ENCODE data around the gene SCCPDH. TPM values are rescaled to one million over a fixed set of nuclear protein-coding genes. Genes with fewer than 3 reads are reported as not detected.

The SCCPDH gene
- total and polyA plus RNA-seq, 9 of the 15 experiments (the other 6 are each of a cell fraction or from before 2014, with no cell fraction given), result 7.0 to 61.9 (median 38.3) TPM

DNA sequence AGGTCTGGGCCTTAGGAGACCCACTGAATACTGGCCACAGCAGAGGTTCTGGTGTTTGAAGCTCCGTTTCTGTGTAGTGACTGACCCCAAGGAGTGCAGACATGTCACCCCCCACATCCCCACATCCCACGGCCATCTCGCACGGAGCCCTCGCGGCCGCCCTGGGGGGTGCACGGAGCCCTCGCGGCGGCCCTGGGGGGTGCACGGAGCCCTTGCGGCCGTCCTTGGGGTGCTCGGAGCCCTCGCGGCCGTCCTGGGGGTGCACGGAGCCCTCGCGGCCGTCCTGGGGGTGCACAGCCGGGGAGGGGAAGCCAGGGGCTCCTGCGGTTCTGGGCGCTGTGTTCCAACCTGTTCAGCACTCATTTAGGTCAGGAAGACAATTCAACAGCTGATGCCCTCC is 68.4 kb downstream of the SCCPDH start:
- Histone ChIP-seq H3K9me1 (ENCODE audit: control insufficient read depth, insufficient read depth, low read length) (no peaks in the 10 kb centered on the region), H3K27ac (ENCODE audit: extremely low read depth, low read depth, low read length) (no peak overlapping the region), H3K9ac (ENCODE audit: insufficient read depth in 1 of 2, low read depth in 2 of 2, low read length in 2 of 2) (no peak overlapping the region), H2AFZ (ENCODE audit: low read depth, low read length) (no peak overlapping the region), H3K27me3 (ENCODE audit: control insufficient read depth in 2 of 2, insufficient read depth in 2 of 2, low read length in 2 of 2) (peaks cover 5 to 60% of the 10 kb centered on the region in 2 experiments), H3K4me3 (no peak overlapping the region), H3K9me3 (replicated peaks; ENCODE audit: control insufficient read depth, insufficient read depth, low read depth, low read length) (no peaks in the 10 kb centered on the region), H3K4me2 (ENCODE audit: insufficient read depth, low read length) (no peak overlapping the region), H3K36me3 (ENCODE audit: control insufficient read depth, insufficient read depth, low read length) (no peaks in the 10 kb centered on the region), H3K4me1 (replicated peaks in 1 of 2; ENCODE audit: control insufficient read depth in 2 of 2, insufficient read depth in 2 of 2, low read length in 2 of 2) (peaks cover 5 to 40% of the 10 kb centered on the region in 2 experiments; a peak in 3 of 5 replicates), H4K20me1 (replicated peaks; ENCODE audit: control insufficient read depth, insufficient read depth, low read length) (no peaks in the 10 kb centered on the region), H3K79me2 (ENCODE audit: control insufficient read depth, insufficient read depth, low read length) (no peaks in the 10 kb centered on the region)
- CTCF ChIA-PET (ENCODE audit: low intra/inter-chr PET ratio), result no interaction called here
- DNase-seq (ENCODE audit: extremely low read depth in 1 of 4, low spot score in 3 of 4), result no peak
- FAIRE-seq, result no peak
- 7% methylated on average over 24 of the region's 25 CpGs for WGBS (ENCODE audit: insufficient coverage, low coverage, missing lambda C conversion rate)
- no TSS peak for BruUV-seq (replicated peaks)
- in situ Hi-C loops (cut with MboI), result no loop called here
- TF ChIP-seq ILK (tag; IDR thresholded peaks at IDR 0.05; ENCODE audit: borderline replicate concordance, low read depth), result no peak
- TF ChIP-seq, protein P1, sequence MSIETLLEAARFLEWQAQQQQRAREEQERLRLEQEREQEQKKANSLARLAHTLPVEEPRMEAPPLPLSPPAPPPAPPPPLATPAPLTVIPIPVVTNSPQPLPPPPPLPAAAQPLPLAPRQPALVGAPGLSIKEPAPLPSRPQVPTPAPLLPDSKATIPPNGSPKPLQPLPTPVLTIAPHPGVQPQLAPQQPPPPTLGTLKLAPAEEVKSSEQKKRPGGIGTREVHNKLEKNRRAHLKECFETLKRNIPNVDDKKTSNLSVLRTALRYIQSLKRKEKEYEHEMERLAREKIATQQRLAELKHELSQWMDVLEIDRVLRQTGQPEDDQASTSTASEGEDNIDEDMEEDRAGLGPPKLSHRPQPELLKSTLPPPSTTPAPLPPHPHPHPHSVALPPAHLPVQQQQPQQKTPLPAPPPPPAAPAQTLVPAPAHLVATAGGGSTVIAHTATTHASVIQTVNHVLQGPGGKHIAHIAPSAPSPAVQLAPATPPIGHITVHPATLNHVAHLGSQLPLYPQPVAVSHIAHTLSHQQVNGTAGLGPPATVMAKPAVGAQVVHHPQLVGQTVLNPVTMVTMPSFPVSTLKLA (conservative IDR thresholded peaks at IDR 0.05), result no peak
- POLR2A ChIA-PET, result no interaction called here
- intact Hi-C loops (cut with micrococcal nuclease), result no loop called here
- ATAC-seq, result no peak

DNA sequence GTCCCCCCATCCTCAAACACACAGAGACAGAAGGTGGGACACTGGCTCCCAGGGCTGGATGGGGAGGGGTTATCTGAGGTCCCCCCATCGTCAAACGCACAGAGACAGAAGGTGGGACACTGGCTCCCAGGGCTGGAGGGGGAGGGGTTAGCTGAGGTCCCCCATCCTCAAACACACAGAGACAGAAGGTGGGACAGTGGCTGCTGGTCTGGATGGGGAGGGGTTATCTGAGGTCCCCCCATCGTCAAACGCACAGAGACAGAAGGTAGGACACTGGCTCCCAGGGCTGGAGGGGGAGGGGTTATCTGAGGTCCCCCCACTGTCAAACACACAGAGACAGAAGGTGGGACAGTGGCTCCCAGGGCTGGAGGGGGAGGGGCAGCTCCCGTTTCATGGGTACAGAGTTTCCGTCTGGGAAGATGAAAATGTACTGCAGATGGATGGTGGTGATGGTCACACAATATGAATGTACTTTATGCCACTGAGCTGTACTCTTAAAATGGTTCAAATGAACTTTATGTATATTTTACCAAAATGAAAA is 69.2 kb downstream of the SCCPDH start:
- DNase-seq (ENCODE audit: extremely low read depth in 1 of 4, low spot score in 3 of 4), result no peak
- H3K9me1 ChIP-seq (ENCODE audit: control insufficient read depth, insufficient read depth, low read length), result no peaks in the 10 kb centered on the region
- no peaks in the 10 kb centered on the region for H3K79me2 ChIP-seq (ENCODE audit: control insufficient read depth, insufficient read depth, low read length)
- no peak overlapping the region for H3K4me3 ChIP-seq
- H3K4me2 ChIP-seq (ENCODE audit: insufficient read depth, low read length), result no peak overlapping the region
- no peak for FAIRE-seq
- H3K9me3 ChIP-seq (replicated peaks; ENCODE audit: control insufficient read depth, insufficient read depth, low read depth, low read length), result no peaks in the 10 kb centered on the region
- no peak overlapping the region for H2AFZ ChIP-seq (ENCODE audit: low read depth, low read length)
- no peak for ATAC-seq
- 2% methylated on average over 6 of the region's 6 CpGs for WGBS (ENCODE audit: insufficient coverage, low coverage, missing lambda C conversion rate)
- peaks cover 5 to 36% of the 10 kb centered on the region in 2 experiments; a peak in 3 of 5 replicates for H3K4me1 ChIP-seq (replicated peaks in 1 of 2; ENCODE audit: control insufficient read depth in 2 of 2, insufficient read depth in 2 of 2, low read length in 2 of 2)
- in situ Hi-C loops (cut with MboI), result no loop called here
- H3K27me3 ChIP-seq (ENCODE audit: control insufficient read depth in 2 of 2, insufficient read depth in 2 of 2, low read length in 2 of 2), result peaks cover 5 to 61% of the 10 kb centered on the region in 2 experiments
- ChIA-PET POLR2A (interaction anchor here (0.5 to 1.1 kb wide), 2 partner anchors 103 to 200 kb away, joined by 3 read pairs; no protein-coding TSS in a partner anchor), CTCF (ENCODE audit: low intra/inter-chr PET ratio) (no interaction called here)
- intact Hi-C loops (cut with micrococcal nuclease), result no loop called here
- H4K20me1 ChIP-seq (replicated peaks; ENCODE audit: control insufficient read depth, insufficient read depth, low read length), result no peaks in the 10 kb centered on the region
- H3K36me3 ChIP-seq (ENCODE audit: control insufficient read depth, insufficient read depth, low read length), result no peaks in the 10 kb centered on the region
- TF ChIP-seq NCOA6 (IDR thresholded peaks at IDR 0.05) (no peak), TAL1 (IDR thresholded peaks at IDR 0.05) (no peak), ZNF561 (CRISPR knock-in tag; conservative IDR thresholded peaks at IDR 0.05) (no peak), KDM4B (IDR thresholded peaks at IDR 0.05; ENCODE audit: borderline replicate concordance in 2 of 2, low read depth in 1 of 2) (no peak), LEF1 (IDR thresholded peaks at IDR 0.05) (no peak), ZNF253 (CRISPR knock-in tag; conservative IDR thresholded peaks at IDR 0.05) (no peak), ZNF124 (CRISPR knock-in tag; IDR thresholded peaks at IDR 0.05) (no peak), MCM5 (IDR thresholded peaks at IDR 0.05; ENCODE audit: low read depth) (no peak), TEAD4 (IDR thresholded peaks at IDR 0.05; ENCODE audit: low read length) (no peak), TEAD4 (CRISPR knock-in tag; IDR thresholded peaks at IDR 0.05; ENCODE audit: borderline replicate concordance) (no peak), CAMTA2 (CRISPR knock-in tag; conservative IDR thresholded peaks at IDR 0.05) (no peak)
- TF ChIP-seq, protein P2, sequence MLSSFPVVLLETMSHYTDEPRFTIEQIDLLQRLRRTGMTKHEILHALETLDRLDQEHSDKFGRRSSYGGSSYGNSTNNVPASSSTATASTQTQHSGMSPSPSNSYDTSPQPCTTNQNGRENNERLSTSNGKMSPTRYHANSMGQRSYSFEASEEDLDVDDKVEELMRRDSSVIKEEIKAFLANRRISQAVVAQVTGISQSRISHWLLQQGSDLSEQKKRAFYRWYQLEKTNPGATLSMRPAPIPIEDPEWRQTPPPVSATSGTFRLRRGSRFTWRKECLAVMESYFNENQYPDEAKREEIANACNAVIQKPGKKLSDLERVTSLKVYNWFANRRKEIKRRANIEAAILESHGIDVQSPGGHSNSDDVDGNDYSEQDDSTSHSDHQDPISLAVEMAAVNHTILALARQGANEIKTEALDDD (IDR thresholded peaks at IDR 0.05), result no peak
- no TSS peak for BruUV-seq (replicated peaks)
- H3K9ac ChIP-seq (ENCODE audit: insufficient read depth in 1 of 2, low read depth in 2 of 2, low read length in 2 of 2), result no peak overlapping the region
- H3K27ac ChIP-seq (ENCODE audit: extremely low read depth, low read depth, low read length), result no peak overlapping the region
